ENCODE data around the gene PIK3C3.

Gene PIK3C3

DNA sequence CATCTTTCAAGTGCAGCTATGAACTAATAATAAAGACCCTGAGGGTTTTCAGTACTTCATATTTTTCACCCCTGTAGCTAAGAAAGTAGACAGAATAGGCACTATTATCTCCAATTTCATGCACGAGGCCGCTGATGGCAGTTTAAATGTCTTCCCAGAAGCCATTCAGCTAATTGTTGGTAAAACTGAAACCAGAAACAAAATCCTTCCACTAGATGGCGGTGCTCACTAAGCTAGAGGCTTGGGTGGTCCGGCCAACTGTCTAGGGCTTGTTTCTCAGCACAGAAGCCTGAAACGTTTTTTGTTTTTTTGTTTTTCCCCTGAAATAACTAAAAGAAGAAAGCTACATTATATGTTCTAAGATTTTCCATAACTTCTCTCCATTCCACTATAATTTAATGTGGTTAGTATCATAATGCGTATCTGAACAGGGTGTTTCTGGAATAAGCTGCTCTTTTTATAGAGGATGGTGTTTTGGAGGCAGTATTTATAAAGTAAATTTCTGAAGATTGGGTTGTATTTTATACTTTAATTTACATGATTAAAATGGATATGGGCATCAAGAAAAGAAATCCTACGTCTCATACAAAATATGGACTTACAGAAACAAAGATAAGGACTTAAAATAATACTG is 159.4 kb downstream of the PIK3C3 start:
- H3K4me3 ChIP-seq (replicated peaks; ENCODE audit: low read depth, low read length): no peak overlapping the region
- TF ChIP-seq, protein P1, sequence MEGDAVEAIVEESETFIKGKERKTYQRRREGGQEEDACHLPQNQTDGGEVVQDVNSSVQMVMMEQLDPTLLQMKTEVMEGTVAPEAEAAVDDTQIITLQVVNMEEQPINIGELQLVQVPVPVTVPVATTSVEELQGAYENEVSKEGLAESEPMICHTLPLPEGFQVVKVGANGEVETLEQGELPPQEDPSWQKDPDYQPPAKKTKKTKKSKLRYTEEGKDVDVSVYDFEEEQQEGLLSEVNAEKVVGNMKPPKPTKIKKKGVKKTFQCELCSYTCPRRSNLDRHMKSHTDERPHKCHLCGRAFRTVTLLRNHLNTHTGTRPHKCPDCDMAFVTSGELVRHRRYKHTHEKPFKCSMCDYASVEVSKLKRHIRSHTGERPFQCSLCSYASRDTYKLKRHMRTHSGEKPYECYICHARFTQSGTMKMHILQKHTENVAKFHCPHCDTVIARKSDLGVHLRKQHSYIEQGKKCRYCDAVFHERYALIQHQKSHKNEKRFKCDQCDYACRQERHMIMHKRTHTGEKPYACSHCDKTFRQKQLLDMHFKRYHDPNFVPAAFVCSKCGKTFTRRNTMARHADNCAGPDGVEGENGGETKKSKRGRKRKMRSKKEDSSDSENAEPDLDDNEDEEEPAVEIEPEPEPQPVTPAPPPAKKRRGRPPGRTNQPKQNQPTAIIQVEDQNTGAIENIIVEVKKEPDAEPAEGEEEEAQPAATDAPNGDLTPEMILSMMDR (IDR thresholded peaks at IDR 0.05; ENCODE audit: insufficient read depth, low read length, poor library complexity, severe bottlenecking): peak; percentile 79
- H3K36me3 ChIP-seq (ENCODE audit: control insufficient read depth, insufficient read depth, low read length): no peaks in the 10 kb centered on the region
- peak; percentile 29 for DNase-seq (ENCODE audit: extremely low read depth, insufficient read length)
- H3K27me3 ChIP-seq (replicated peaks; ENCODE audit: control insufficient read depth, insufficient read depth, low read length): no peaks in the 10 kb centered on the region

DNA sequence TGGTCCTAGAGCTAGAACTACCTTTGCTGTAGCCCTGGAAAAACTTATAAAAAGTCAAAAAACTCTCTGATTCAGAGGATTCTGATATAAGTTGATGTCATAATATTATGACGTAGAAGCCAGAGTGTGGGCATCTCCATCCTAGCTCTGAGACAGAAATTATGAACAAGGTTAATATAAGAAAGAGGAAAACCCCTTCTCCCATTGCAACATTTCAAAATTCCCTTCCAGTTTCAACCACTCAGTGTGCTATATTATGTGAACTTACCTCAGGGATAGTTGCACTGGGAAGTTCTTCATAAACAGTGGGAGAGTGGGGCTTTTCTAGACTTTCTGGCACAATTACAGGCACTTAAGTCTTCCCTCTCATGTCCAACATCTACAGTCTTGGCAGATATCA is 171.6 kb downstream of the PIK3C3 start:
- DNase-seq (ENCODE audit: extremely low read depth, insufficient read length): no peak
- Histone ChIP-seq H3K4me3 (replicated peaks; ENCODE audit: low read depth, low read length) (no peak overlapping the region), H3K36me3 (ENCODE audit: control insufficient read depth, insufficient read depth, low read length) (no peaks in the 10 kb centered on the region), H3K27me3 (replicated peaks; ENCODE audit: control insufficient read depth, insufficient read depth, low read length) (no peaks in the 10 kb centered on the region)
- TF ChIP-seq, protein P1 (IDR thresholded peaks at IDR 0.05; ENCODE audit: insufficient read depth, low read length, poor library complexity, severe bottlenecking): no peak

DNA sequence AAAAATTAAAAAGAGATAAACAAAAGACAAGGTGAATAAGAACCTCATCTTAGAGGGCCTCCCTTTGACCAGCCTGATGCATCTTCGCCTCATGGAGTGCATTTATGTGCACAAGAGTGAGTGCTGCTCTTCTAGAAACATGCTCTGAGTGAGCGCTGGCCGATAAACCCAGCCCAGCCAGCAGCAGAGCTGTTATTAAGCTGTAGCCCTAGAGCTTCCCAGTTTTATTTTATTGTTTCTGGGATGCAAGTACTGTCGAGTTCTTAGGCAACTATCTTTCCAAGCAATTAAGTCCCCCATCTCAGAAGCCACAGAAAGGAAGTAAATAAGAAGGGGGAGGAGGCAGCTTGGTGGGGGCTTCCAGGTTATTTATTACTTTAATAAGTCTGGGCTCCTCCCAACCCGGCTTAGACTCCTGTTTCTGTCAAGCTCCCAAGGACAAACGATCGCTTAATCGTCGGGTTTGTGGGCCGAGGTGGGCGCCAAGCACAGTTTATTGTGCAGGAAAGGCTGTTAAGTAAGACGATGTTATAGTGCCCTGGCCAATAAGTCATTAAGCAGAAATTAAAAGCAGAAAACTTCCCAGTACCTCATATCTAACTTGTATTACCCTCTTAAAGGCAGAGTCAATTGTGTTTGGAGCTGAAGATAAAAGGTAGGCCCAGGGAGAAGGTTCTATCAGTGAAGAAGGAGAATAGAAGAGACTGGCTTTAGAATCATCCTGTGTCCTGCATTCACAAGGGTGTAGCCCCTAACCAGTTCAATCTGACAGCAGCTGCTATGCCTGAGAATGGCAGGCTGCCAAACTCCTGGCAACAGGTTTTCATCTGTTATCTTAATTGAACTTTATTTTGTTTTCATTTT is 176.3 kb downstream of the PIK3C3 start:
- H3K27me3 ChIP-seq (replicated peaks; ENCODE audit: control insufficient read depth, insufficient read depth, low read length): no peaks in the 10 kb centered on the region
- H3K4me3 ChIP-seq (replicated peaks; ENCODE audit: low read depth, low read length): no peak overlapping the region
- TF ChIP-seq, protein P1 (IDR thresholded peaks at IDR 0.05; ENCODE audit: insufficient read depth, low read length, poor library complexity, severe bottlenecking): no peak
- no peak for DNase-seq (ENCODE audit: extremely low read depth, insufficient read length)
- H3K36me3 ChIP-seq (ENCODE audit: control insufficient read depth, insufficient read depth, low read length): no peaks in the 10 kb centered on the region

DNA sequence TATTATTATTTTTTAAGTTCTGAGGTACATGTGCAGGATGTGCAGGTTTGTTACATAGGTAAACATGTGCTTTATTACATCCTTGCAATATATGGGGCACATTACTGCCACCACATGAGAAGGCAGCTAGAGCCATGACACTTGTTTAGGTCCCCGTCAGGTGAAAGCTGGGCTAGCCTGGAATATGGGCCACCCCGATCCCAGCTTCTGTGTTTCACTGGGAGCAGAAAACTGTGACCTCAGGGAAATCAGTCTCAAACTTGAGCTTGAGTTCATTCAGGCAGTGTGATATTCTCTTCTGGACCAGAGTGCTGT is 176.9 kb downstream of the PIK3C3 start:
- no peak overlapping the region for H3K4me3 ChIP-seq (replicated peaks; ENCODE audit: low read depth, low read length)
- H3K36me3 ChIP-seq (ENCODE audit: control insufficient read depth, insufficient read depth, low read length): no peaks in the 10 kb centered on the region
- no peaks in the 10 kb centered on the region for H3K27me3 ChIP-seq (replicated peaks; ENCODE audit: control insufficient read depth, insufficient read depth, low read length)
- TF ChIP-seq, protein P1 (IDR thresholded peaks at IDR 0.05; ENCODE audit: insufficient read depth, low read length, poor library complexity, severe bottlenecking): no peak
- DNase-seq (ENCODE audit: extremely low read depth, insufficient read length): no peak

All from GM06990 (cell line).